ENCODE measurements around the gene TGFB1. TPM values are rescaled to one million over a fixed set of nuclear protein-coding genes. Genes with fewer than 3 reads are reported as not detected.

Gene TGFB1
- total RNA-seq, 1 experiment from 2014 or later = 15.4 TPM

DNA sequence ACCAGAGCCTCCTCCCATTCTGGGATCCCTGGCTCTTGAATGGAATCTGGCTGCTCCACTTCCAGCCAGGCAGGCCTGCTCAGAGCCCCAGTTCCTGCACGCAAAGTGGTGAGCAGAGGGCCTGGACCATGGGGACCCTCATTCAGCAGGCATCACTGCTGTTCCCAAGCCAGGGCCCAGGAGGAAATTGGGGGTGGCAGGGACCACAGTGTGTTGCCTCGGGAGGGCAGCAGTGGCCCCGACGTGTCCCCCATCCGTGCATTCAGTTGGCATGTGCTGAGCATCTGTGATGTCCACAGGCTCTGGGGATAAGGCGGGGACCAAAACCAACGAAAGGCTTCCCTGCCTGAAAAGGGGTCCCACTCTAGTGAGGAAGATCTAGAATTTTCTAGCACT is 32.5 kb downstream of the TGFB1 start:
- no peak for DNase-seq (ENCODE audit: low spot score)

GRCh38 chr19:41320568-41320967 is 33.2 kb downstream of the TGFB1 start:
- no peak for DNase-seq (ENCODE audit: low spot score)

DNA sequence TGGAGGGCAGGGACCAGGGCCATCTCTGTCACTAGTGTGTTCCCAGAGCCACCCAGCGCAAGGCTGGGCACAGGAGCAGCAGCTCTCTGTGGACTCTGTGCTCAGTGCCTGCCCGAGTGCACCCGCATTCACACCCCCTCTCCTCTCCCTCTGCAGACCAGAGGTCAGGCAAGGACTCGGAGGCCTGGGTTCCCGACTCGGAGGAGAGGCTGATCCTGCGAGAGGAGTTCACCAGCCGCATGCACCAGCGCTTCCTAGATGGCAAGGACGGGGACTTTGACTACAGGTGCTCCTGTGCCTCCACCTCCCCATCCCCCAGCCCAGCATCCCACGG is 33.6 kb downstream of the TGFB1 start:
- DNase-seq (ENCODE audit: low spot score) = no peak

- no peak for DNase-seq (ENCODE audit: low spot score)
Observed at GRCh38 chr19:41319500-41320184, 34.1 kb downstream of the TGFB1 start.

- DNase-seq (ENCODE audit: low spot score) = no peak
Observed at GRCh38 chr19:41318696-41319499, 34.8 kb downstream of the TGFB1 start.

DNA sequence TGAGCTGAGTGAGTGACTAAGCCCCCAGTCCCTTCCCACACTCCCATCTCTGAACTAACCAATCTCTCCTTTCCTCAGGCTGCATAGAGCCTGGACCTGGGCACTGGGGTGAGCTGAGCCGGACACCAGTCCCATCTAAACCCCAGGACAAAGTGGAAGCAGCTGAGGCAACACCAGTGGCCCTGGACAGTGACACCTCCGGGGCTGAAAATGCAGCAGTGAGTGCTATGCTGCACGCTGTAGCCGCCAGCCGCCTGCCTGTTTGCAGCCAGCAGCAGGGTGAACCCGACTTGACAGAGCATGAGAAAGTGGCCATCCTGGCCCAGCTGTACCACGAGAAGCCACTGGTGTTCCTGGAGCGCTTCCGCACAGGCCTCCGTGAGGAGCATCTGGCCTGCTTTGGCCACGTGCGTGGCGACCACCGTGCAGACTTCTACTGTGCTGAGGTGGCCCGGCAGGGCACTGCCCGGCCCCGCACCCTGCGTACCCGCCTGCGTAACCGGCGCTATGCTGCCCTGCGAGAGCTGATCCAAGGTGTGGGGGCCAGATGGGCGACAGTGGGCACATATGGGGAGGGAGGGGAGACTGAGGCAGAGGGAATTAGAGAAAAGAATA is 37.3 kb downstream of the TGFB1 start:
- DNase-seq (ENCODE audit: low spot score) = no peak

DNA sequence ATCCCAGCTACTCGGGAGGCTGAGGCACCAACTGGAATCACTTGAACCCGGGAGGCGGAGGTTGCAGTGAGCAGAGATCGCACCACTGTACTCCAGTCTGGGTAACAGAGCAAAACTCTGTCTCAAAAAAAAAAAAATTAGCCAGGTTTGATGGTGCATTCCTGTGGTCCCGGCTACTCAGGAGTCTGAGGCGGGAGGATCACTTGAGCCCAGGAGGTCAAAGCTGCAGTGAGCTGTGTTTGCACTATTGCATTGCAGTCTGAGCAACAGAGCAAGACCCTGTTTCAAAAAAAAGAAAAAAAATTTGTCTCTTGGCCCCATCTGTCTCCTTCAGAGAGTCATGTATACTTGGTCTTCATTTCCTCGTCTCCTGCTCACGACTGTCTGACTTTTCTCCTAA is 42.1 kb downstream of the TGFB1 start:
- DNase-seq (ENCODE audit: low spot score) = no peak

- DNase-seq (ENCODE audit: low spot score) = no peak
Observed at GRCh38 chr19:41311072-41311471, 42.6 kb downstream of the TGFB1 start.

- peak; percentile 78 for DNase-seq (ENCODE audit: low spot score)
Observed at GRCh38 chr19:41310033-41310831, 43.5 kb downstream of the TGFB1 start, which contains the start of gene CCDC97. Gene CCDC97 (plus strand): TSS chr19:41310172. CDS start chr19:41310311, 139 bp downstream.

DNA sequence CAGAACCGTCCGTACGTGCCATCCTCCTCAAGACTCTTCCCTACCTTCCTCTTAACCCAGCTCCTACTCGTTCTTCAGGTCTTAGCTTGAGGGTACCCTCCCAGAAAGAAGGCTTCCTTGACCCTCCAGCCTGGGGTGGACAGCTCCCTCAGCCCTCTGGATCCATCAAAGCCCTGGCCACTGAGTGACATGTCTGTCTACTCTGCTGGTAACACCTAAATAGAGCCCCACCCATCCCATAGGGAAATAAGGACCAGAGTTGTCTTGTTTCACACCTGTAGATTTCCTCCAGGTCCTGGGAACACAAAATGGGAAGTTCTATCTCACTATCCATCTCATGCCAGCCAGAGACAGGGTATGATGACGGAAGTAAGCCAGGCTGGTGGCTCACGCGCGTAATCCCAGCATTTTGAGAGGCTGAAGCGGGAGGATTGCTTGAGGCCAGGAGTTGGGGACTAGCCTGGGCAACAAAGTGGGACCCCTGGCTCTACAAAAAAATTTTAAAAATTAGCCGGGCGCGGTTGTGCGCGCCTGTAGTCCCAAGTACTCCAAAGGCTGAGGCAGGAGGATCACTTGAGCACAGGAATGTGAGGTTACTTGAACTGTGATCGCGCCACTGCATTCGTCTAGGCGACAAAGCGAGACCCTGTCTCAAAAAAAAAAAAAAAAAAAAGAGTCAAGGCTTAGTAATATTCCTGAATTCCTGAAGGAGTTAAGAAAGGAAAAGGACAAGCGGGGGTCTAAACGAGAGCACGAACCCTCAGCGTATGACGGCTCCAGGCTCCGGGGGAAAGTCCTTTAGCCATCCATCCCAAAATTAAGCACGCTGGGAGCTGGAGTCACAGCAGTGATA is 44.3 kb downstream of the TGFB1 start:
- no peak for DNase-seq (ENCODE audit: low spot score)

GRCh38 chr19:41308450-41309179 is 45.1 kb downstream of the TGFB1 start:
- peak; percentile 84 for DNase-seq (ENCODE audit: low spot score)

- DNase-seq (ENCODE audit: low spot score) = no peak
Observed at GRCh38 chr19:41307954-41308449, 45.7 kb downstream of the TGFB1 start.

DNA sequence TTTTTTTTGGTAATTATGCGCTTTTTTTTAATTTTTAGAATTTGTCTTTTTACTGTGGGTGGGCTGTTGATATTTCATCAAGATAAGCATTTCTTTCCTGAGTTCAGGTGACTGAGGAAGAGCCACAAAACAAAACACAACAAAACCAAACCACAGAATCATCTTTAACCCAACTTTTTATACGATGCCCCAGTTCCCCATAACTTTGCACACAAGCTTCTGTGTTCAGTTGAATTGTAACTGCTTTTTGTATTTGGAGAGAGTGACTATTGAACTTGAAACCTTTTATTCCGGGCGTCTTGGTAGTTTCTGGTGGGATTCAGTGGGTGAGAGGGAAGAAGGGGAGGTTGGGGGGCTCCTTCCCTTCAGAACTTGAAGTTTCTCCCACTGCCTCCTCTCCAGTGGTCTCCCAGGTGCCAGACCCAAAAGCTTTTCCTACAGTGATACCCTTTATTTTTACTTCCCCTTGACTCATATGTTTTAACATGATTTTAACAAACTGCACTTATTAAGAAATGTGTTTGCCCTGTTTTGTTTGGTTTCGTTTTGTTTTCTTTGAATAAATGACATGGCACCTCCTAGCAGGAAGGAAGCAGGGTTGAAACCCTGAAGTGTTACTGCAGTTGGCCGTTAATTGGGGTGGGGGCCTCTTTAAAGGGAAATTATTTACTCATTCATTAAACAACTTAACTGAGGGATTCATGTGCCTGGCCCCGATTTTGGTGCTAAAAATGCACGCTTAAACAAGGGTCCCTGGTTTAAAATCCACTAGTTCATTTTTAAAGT is 46.4 kb downstream of the TGFB1 start:
- no peak for DNase-seq (ENCODE audit: low spot score)

GRCh38 chr19:41305927-41306793 is 47.6 kb downstream of the TGFB1 start:
- DNase-seq (ENCODE audit: low spot score) = no peak

- DNase-seq (ENCODE audit: low spot score) = no peak
Observed at GRCh38 chr19:41304706-41305483, 48.8 kb downstream of the TGFB1 start.

DNA sequence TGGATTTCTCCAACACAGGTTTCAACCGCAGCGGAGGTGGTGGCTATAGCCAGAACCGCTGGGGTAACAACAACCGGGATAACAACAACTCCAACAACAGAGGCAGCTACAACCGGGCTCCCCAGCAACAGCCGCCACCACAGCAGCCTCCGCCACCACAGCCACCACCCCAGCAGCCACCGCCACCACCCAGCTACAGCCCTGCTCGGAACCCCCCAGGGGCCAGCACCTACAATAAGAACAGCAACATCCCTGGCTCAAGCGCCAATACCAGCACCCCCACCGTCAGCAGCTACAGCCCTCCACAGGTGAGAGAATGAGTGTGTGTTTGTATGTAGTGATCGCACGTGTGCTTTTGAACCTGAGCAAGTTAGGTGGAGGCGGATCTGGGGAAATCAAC is 49.8 kb downstream of the TGFB1 start:
- no peak for DNase-seq (ENCODE audit: low spot score)

- no peak for DNase-seq (ENCODE audit: low spot score)
Observed at GRCh38 chr19:41302624-41303351, 50.9 kb downstream of the TGFB1 start.

All from H4 (cell line).